ENCODE data around the gene LUC7L.

DNA sequence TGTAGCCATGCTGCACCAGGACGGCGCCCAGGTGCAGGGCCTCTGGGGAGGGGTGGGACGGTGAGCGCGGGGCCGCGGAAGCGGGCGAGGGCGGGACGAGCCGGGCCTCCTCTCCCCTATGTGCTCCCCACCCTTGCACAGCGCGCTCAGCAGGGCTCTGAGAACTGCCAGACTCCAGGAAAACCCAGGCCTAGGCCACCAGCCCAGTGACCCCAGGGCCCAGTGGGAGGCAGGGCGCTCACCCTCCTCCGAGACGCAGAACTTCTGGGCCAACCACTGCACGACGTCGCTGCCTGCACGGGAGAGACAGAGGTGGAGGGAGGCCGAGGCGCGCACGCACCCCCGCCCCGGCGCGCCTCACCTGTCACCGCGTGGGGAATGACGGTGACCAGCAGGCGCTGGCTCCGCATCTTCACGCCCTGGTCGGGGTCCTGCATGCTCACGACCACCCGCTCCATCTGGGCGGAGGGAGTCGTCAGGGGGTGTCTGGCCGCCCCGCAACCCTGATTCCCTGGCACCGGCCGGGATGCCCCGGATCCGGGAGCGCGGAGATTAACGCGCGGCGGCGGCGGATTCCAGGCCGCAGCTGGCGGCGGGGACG, 45.9 kb upstream of the LUC7L start:
- TF ChIP-seq, protein P1, sequence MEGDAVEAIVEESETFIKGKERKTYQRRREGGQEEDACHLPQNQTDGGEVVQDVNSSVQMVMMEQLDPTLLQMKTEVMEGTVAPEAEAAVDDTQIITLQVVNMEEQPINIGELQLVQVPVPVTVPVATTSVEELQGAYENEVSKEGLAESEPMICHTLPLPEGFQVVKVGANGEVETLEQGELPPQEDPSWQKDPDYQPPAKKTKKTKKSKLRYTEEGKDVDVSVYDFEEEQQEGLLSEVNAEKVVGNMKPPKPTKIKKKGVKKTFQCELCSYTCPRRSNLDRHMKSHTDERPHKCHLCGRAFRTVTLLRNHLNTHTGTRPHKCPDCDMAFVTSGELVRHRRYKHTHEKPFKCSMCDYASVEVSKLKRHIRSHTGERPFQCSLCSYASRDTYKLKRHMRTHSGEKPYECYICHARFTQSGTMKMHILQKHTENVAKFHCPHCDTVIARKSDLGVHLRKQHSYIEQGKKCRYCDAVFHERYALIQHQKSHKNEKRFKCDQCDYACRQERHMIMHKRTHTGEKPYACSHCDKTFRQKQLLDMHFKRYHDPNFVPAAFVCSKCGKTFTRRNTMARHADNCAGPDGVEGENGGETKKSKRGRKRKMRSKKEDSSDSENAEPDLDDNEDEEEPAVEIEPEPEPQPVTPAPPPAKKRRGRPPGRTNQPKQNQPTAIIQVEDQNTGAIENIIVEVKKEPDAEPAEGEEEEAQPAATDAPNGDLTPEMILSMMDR (optimal IDR thresholded peaks at IDR 0.05 in 1 of 3, IDR thresholded peaks at IDR 0.05 in 1 of 3, conservative IDR thresholded peaks at IDR 0.05 in 1 of 3; ENCODE audit: extremely low read depth in 1 of 3, insufficient read depth in 2 of 3, low read length in 3 of 3), result no peak
- TF ChIP-seq EZH2 (IDR thresholded peaks at IDR 0.05; ENCODE audit: low read length), result peak; percentile 83

All from keratinocyte (primary cell).